Left renal cortex interstitium (tissue), 4 donors: ENCODE measurements around the gene EP400. TPM values are rescaled to one million over a fixed set of nuclear protein-coding genes. Genes with fewer than 3 reads are reported as not detected.
A peak's percentile ranks its signal among the peaks of the same experiment; 100 is the strongest.

ENCODE experiments used
- DNase-seq, 4 donors: peaks; one replicate each; pipeline ENCODE4 v3.0.0-alpha.2; 2013; ENCODE audit warnings: low read depth in 4 of 4, low spot score in 2 of 4, missing footprints in 1 of 4
- polyA plus RNA-seq, 4 donors: library from polyadenylated mRNA; unstranded; fragments of 120-200 nt; gene quantifications; one replicate each; pipeline ENCODE4 v1.2.1, GENCODE V29; 2013; ENCODE audit not compliant: insufficient read length in 4 of 4

EP400 gene
- 10 to 100 TPM; 26.9 to 48.3 (median 37.4) TPM for polyA plus RNA-seq

GRCh38 chr12:131949431-131950181 lies at the start of gene EP400:
Gene EP400 (plus strand): TSS chr12:131949942. CDS start chr12:131960620, 10,678 bp downstream.
- peak; percentile 53 to 84 (median 81) for DNase-seq

GRCh38 chr12:131900397-131900796 lies 49.3 kb upstream of the EP400 start:
- no peak for DNase-seq

GRCh38 chr12:131901431-131902331 lies 48.1 kb upstream of the EP400 start:
- no peak for DNase-seq

GRCh38 chr12:131902332-131903241 lies 47.2 kb upstream of the EP400 start:
- DNase-seq, result no peak

- no peak for DNase-seq
These were observed 46.2 kb upstream of the EP400 start for GRCh38 chr12:131903270-131904255.

GRCh38 chr12:131904346-131904745 lies 45.4 kb upstream of the EP400 start:
- no peak for DNase-seq

- no peak for DNase-seq
These were observed 44.6 kb upstream of the EP400 start for GRCh38 chr12:131905081-131905629.

GRCh38 chr12:131905630-131906091 lies 44.1 kb upstream of the EP400 start:
- DNase-seq, result no peak

GRCh38 chr12:131907379-131908091 lies 42.2 kb upstream of the EP400 start:
- DNase-seq, result no peak

- DNase-seq, result no peak
These were observed 41.4 kb upstream of the EP400 start for GRCh38 chr12:131908092-131909080.

- DNase-seq, result no peak
These were observed 40.5 kb upstream of the EP400 start for GRCh38 chr12:131909081-131909751.

- no peak for DNase-seq
These were observed 40.0 kb upstream of the EP400 start for GRCh38 chr12:131909752-131910219.

GRCh38 chr12:131910302-131911027 lies 39.3 kb upstream of the EP400 start:
- no peak for DNase-seq

GRCh38 chr12:131911028-131911650 lies 38.6 kb upstream of the EP400 start:
- DNase-seq, result no peak

GRCh38 chr12:131911851-131912477 lies 37.8 kb upstream of the EP400 start:
- no peak for DNase-seq
